KMS-11 (cell line): Measurements from ENCODE around the gene RFT1.

ENCODE experiments used
- H2AFZ ChIP-seq: fragments of 200-600 bp; sonication (generic); 2 replicates; pipeline ENCODE4 v1.6.1; 2016; ENCODE audit warnings: antibody characterized with exemption, mixed run types, low read depth
- H3K27ac ChIP-seq: fragments of 200-600 bp; sonication (generic); 2 replicates; pipeline ENCODE4 v1.6.1; 2016; ENCODE audit warnings: mild to moderate bottlenecking, mixed run types
- H3K27me3 ChIP-seq: fragments of 200-600 bp; sonication (generic); 2 replicates; pipeline ENCODE4 v1.6.1; 2017; ENCODE audit warnings: mild to moderate bottlenecking, low read depth, mixed run types, moderate library complexity; ENCODE audit not compliant: insufficient read depth
- H3K36me3 ChIP-seq: fragments of 200-600 bp; sonication (generic); 2 replicates; pipeline ENCODE4 v1.6.1; 2017; ENCODE audit warnings: mild to moderate bottlenecking, mixed run types; ENCODE audit not compliant: insufficient read depth
- H3K4me1 ChIP-seq: fragments of 200-600 bp; sonication (generic); 2 replicates; pipeline ENCODE4 v1.6.1; 2016; ENCODE audit warnings: mild to moderate bottlenecking, low read depth, mixed run types; ENCODE audit not compliant: poor library complexity, severe bottlenecking
- H3K4me2 ChIP-seq: fragments of 200-600 bp; sonication (generic); 2 replicates; pipeline ENCODE4 v1.7.0; 2016; ENCODE audit warnings: mild to moderate bottlenecking, mixed run types
- H3K4me3 ChIP-seq: fragments of 200-600 bp; sonication (generic); IDR thresholded peaks from 2 replicates; pipeline ENCODE4 v1.6.1; 2017; ENCODE audit warnings: low read depth, low read length, mixed read lengths; ENCODE audit not compliant: insufficient read depth
- H3K79me2 ChIP-seq: fragments of 200-600 bp; sonication (generic); 2 replicates; pipeline ENCODE4 v1.6.1; 2016; ENCODE audit warnings: low read depth, mixed run types; ENCODE audit not compliant: insufficient read depth
- H3K9ac ChIP-seq: fragments of 200-600 bp; sonication (generic); 2 replicates; pipeline ENCODE4 v1.6.1; 2016; ENCODE audit warnings: mild to moderate bottlenecking, mixed run types
- H4K20me1 ChIP-seq: fragments of 200-600 bp; sonication (generic); 2 replicates; pipeline ENCODE4 v1.6.1; 2016; ENCODE audit warnings: mild to moderate bottlenecking, mixed run types; ENCODE audit not compliant: insufficient read depth
- CTCF ChIP-seq: fragments of 200-600 bp; sonication (generic); conservative IDR thresholded peaks from 2 replicates; pipeline ENCODE4 v1.6.1; 2017; ENCODE audit warnings: low read depth, mild to moderate bottlenecking, antibody characterized with exemption, low read length, moderate library complexity, mixed read lengths

The RFT1 gene

GRCh38 chr3:53089511-53089910 lies 40.7 kb downstream of the RFT1 start:
- Histone ChIP-seq H3K4me2 (no peak overlapping the region), H3K27ac (no peak overlapping the region), H3K27me3 (no peaks in the 10 kb centered on the region), H4K20me1 (no peaks in the 10 kb centered on the region), H3K4me3 (no peak overlapping the region), H3K36me3 (no peaks in the 10 kb centered on the region), H3K79me2 (no peaks in the 10 kb centered on the region), H3K9ac (no peak overlapping the region), H2AFZ (no peak overlapping the region), H3K4me1 (peaks cover 6% of the 10 kb centered on the region)
- no peak for TF ChIP-seq CTCF

- Histone ChIP-seq H3K36me3 (no peaks in the 10 kb centered on the region), H3K4me1 (no peaks in the 10 kb centered on the region), H3K4me3 (no peak overlapping the region), H2AFZ (no peak overlapping the region), H3K4me2 (no peak overlapping the region), H4K20me1 (no peaks in the 10 kb centered on the region), H3K9ac (no peak overlapping the region), H3K27me3 (no peaks in the 10 kb centered on the region), H3K79me2 (no peaks in the 10 kb centered on the region), H3K27ac (no peak overlapping the region)
- TF ChIP-seq CTCF, result no peak
Observed at GRCh38 chr3:53085476-53085875, 44.8 kb downstream of the RFT1 start.

- no peak overlapping the region for H3K27ac ChIP-seq
- no peak for TF ChIP-seq CTCF
- no peaks in the 10 kb centered on the region for H3K27me3 ChIP-seq
Observed at GRCh38 chr3:53084310-53085001, 45.8 kb downstream of the RFT1 start.

GRCh38 chr3:53083949-53084309 lies 46.3 kb downstream of the RFT1 start:
- Histone ChIP-seq H4K20me1 (no peaks in the 10 kb centered on the region), H3K4me2 (no peak overlapping the region), H3K79me2 (no peaks in the 10 kb centered on the region), H2AFZ (no peak overlapping the region), H3K9ac (no peak overlapping the region), H3K36me3 (no peaks in the 10 kb centered on the region), H3K27me3 (no peaks in the 10 kb centered on the region), H3K4me1 (no peaks in the 10 kb centered on the region), H3K4me3 (no peak overlapping the region), H3K27ac (no peak overlapping the region)
- no peak for TF ChIP-seq CTCF

More at GRCh38 chr3:53084310-53085001, 45.8 kb downstream of the RFT1 start:
- Histone ChIP-seq H3K36me3 (no peaks in the 10 kb centered on the region), H3K4me3 (no peak overlapping the region), H2AFZ (no peak overlapping the region), H3K4me1 (no peaks in the 10 kb centered on the region), H3K4me2 (no peak overlapping the region), H4K20me1 (no peaks in the 10 kb centered on the region), H3K79me2 (no peaks in the 10 kb centered on the region), H3K9ac (no peak overlapping the region)
